HepG2 (cell line): Measurements from ENCODE around the gene CD7. TPM values are rescaled to one million over a fixed set of nuclear protein-coding genes. Genes with fewer than 3 reads are reported as not detected.

ENCODE experiments used
- ATAC-seq: fragments of 200-7000 bp; cut with Tn5 transposase; 3 replicates; pipeline ENCODE4 v1.9.1; 2020; ENCODE audit warnings: mild to moderate bottlenecking, moderate library complexity
- BruUV-seq: library from RNA; stranded (reverse); fragments of 400-500 nt; replicated peaks from 2 replicates; lab custom pipeline; 2021; lab: Mats Ljungman, UMichigan
- CTCF ChIA-PET: fragments of 300-600 bp; formaldehyde crosslinking; extraction: SDS; loops from one replicate; lab custom pipeline; 2021; ENCODE audit warnings: low total read pairs, inconsistent platforms, low intra/inter-chr PET ratio; lab: Yijun Ruan, JAX
- POLR2A ChIA-PET: fragments of 350-600 bp; sonication (Branson Sonifier 250); formaldehyde crosslinking; loops from one replicate; lab custom pipeline; 2020; ENCODE audit warnings: antibody characterized with exemption, inconsistent platforms; lab: Yijun Ruan, JAX
- DNase-seq: peaks from one replicate; pipeline ENCODE4 v3.0.0-alpha.2; 2015; ENCODE audit warnings: low spot score
- FAIRE-seq: peaks from 3 replicates; lab custom pipeline; 2011; peaks lifted over from hg19 to GRCh38; lab: Jason Lieb, UNC
- H2AFZ ChIP-seq: one replicate; pipeline ENCODE4 v1.6.1; 2011; ENCODE audit warnings: low read length, inconsistent platforms
- H3K27ac ChIP-seq: fragments of 300-600 bp; 3 replicates; pipeline ENCODE4 v1.8.0; 2011; ENCODE audit warnings: mixed run types, mild to moderate bottlenecking, mixed read lengths, low read length, inconsistent platforms; ENCODE audit not compliant: insufficient read depth; ENCODE audit errors: extremely low read length
- H3K27me3 ChIP-seq, 2 experiments: fragments of 200-600 bp in 1 of 2; 2 replicates in 1 of 2; 3 replicates in 1 of 2; pipeline versions ENCODE4 v1.6.0 to v1.8.0; 2011; ENCODE audit warnings: low read length in 2 of 2, mild to moderate bottlenecking in 2 of 2, moderate library complexity in 2 of 2, inconsistent platforms in 1 of 2; ENCODE audit not compliant: insufficient read depth in 2 of 2, control insufficient read depth in 1 of 2
- H3K36me3 ChIP-seq, 2 experiments: fragments of 200-600 bp in 1 of 2; replicated peaks in 1 of 2; 2 replicates in 1 of 2; 3 replicates in 1 of 2; pipeline versions ENCODE4 v1.5.1 to v1.8.0; 2011; ENCODE audit warnings: low read length in 2 of 2, inconsistent platforms in 1 of 2; ENCODE audit not compliant: insufficient read depth in 2 of 2, control insufficient read depth in 1 of 2
- H3K4me1 ChIP-seq: 2 replicates; pipeline ENCODE4 v1.5.1; 2012; ENCODE audit warnings: low read length, inconsistent platforms; ENCODE audit not compliant: insufficient read depth
- H3K4me2 ChIP-seq: 2 replicates; pipeline ENCODE4 v1.6.0; 2011; ENCODE audit warnings: low read depth, low read length, inconsistent platforms
- H3K4me3 ChIP-seq, 3 experiments: fragments of 200-600 bp in 1 of 3; sonication (generic), shearing (Covaris generic) in 1 of 3; replicated peaks in 1 of 3; 2 replicates each; pipeline ENCODE4 v1.5.1; 2011 to 2016; ENCODE audit warnings: low read length in 3 of 3, inconsistent platforms in 2 of 3, low read depth in 2 of 3, mild to moderate bottlenecking in 2 of 3, control low read depth in 1 of 3, mixed read lengths in 1 of 3; ENCODE audit not compliant: insufficient read depth in 1 of 3
- H3K79me2 ChIP-seq: one replicate; pipeline ENCODE4 v1.6.1; 2011; ENCODE audit warnings: low read length, inconsistent platforms; ENCODE audit not compliant: insufficient read depth
- H3K9ac ChIP-seq: 2 replicates; pipeline ENCODE4 v1.6.0; 2011; ENCODE audit warnings: mild to moderate bottlenecking, low read depth, low read length, inconsistent platforms; ENCODE audit not compliant: insufficient read depth
- H3K9me3 ChIP-seq: 2 replicates; pipeline ENCODE4 v1.5.1; 2012; ENCODE audit warnings: mild to moderate bottlenecking, low read length
- H4K20me1 ChIP-seq: 2 replicates; pipeline ENCODE4 v1.6.0; 2011; ENCODE audit warnings: inconsistent platforms, mild to moderate bottlenecking, low read length, moderate library complexity; ENCODE audit not compliant: insufficient read depth
- AKAP8 ChIP-seq: sonication (generic); formaldehyde crosslinking; IDR thresholded peaks from 2 replicates; pipeline ENCODE4 v1.5.1; 2020; ENCODE audit warnings: mild to moderate bottlenecking, missing genetic modification reagents
- ARNTL ChIP-seq: sonication (generic); formaldehyde crosslinking; IDR thresholded peaks from 2 replicates; pipeline ENCODE4 v1.4.0; 2020; ENCODE audit warnings: mild to moderate bottlenecking, missing genetic modification reagents
- FOXP4 ChIP-seq: sonication (generic); formaldehyde crosslinking; IDR thresholded peaks from 2 replicates; pipeline ENCODE4 v1.4.0; 2020; ENCODE audit warnings: missing genetic modification reagents
- RBM22 ChIP-seq: fragments of 200-400 bp; formaldehyde crosslinking; optimal IDR thresholded peaks from 2 replicates; pipeline ENCODE3; 2017; ENCODE audit warnings: mild to moderate bottlenecking, low read length, moderate library complexity
- RNF2 ChIP-seq: fragments of 450-650 bp; conservative IDR thresholded peaks from 2 replicates; pipeline ENCODE4 v1.6.1; 2016; ENCODE audit warnings: low read depth
- SALL1 ChIP-seq: sonication (generic); formaldehyde crosslinking; IDR thresholded peaks from 2 replicates; pipeline ENCODE4 v1.8.0; 2022; ENCODE audit warnings: mild to moderate bottlenecking, missing genetic modification reagents
- TFDP2 ChIP-seq: sonication (generic); formaldehyde crosslinking; IDR thresholded peaks from 2 replicates; pipeline ENCODE4 v1.4.0; 2020; ENCODE audit warnings: missing genetic modification reagents
- ZBTB38 ChIP-seq: sonication (generic); formaldehyde crosslinking; IDR thresholded peaks from 2 replicates; pipeline ENCODE4 v1.5.1; 2020; ENCODE audit warnings: mild to moderate bottlenecking, missing genetic modification reagents
- ZEB1 ChIP-seq: IDR thresholded peaks from 2 replicates; pipeline ENCODE4 v1.6.1; 2012; ENCODE audit warnings: mild to moderate bottlenecking, low read depth, inconsistent platforms; ENCODE audit not compliant: insufficient replicate concordance
- ZNF101 ChIP-seq: sonication (generic); formaldehyde crosslinking; IDR thresholded peaks from 2 replicates; pipeline ENCODE4 v1.4.0; 2020; ENCODE audit warnings: mild to moderate bottlenecking, low read depth, missing genetic modification reagents, borderline replicate concordance
- ZNF251 ChIP-seq: sonication (generic); formaldehyde crosslinking; IDR thresholded peaks from 2 replicates; pipeline ENCODE4 v1.9.0; 2021; ENCODE audit warnings: mild to moderate bottlenecking, missing genetic modification reagents
- ZNF550 ChIP-seq: sonication (generic); formaldehyde crosslinking; IDR thresholded peaks from 2 replicates; pipeline ENCODE4 v1.4.0; 2020; ENCODE audit warnings: mild to moderate bottlenecking, missing genetic modification reagents, borderline replicate concordance
- ZNF619 ChIP-seq: sonication (generic); formaldehyde crosslinking; IDR thresholded peaks from 2 replicates; pipeline ENCODE4 v1.4.0; 2020; ENCODE audit warnings: mild to moderate bottlenecking, missing genetic modification reagents
- ZNF687 ChIP-seq: sonication (generic); formaldehyde crosslinking; IDR thresholded peaks from 2 replicates; pipeline ENCODE4 v1.5.1; 2020; ENCODE audit warnings: mild to moderate bottlenecking, missing genetic modification reagents, moderate library complexity
- ZNF75D ChIP-seq: sonication (generic); formaldehyde crosslinking; IDR thresholded peaks from 2 replicates; pipeline ENCODE4 v1.8.1; 2023; ENCODE audit warnings: missing genetic modification reagents, mild to moderate bottlenecking, borderline replicate concordance
- ZNF761 ChIP-seq: sonication (generic); formaldehyde crosslinking; conservative IDR thresholded peaks from 2 replicates; pipeline ENCODE4 v1.4.0; 2020; ENCODE audit warnings: mild to moderate bottlenecking, missing genetic modification reagents
- WGBS: methylation state at CpG from one replicate; pipeline ENCODE4 v1.1.6; 2017; ENCODE audit warnings: low lambda C conversion rate; 5-methylcytosine and 5-hydroxymethylcytosine counted together
- in situ Hi-C: cut with HindIII; loops from 2 replicates; pipeline ENCODE4 v1.10.0; 2017; ENCODE audit warnings: low pct_unique_long_range_greater_than_20kb; ENCODE audit not compliant: extremely low pct_ligation_motif_present
- intact Hi-C: fragments of 100-400 bp; cut with micrococcal nuclease; formaldehyde crosslinking; loops from one replicate; pipeline ENCODE4 v1.10.0; 2022; ENCODE audit not compliant: unreplicated experiment
- polyA plus RNA-seq, 8 experiments: library from polyadenylated mRNA; depleted of rRNA in 3 of 8; stranded (reverse) in 7 of 8; unstranded in 1 of 8; fragments of >200 nt; fragmentation: Illumina TruSeq in 4 of 8; extraction: Trizol in 4 of 8; gene quantifications; 2 replicates each; pipeline versions ENCODE4 v1.2.1 to v1.2.3, GENCODE V29; 2011 to 2016; ENCODE audit warnings: low read depth in 4 of 8, missing spikeins in 1 of 8, mixed read lengths in 1 of 8; ENCODE audit not compliant: insufficient read depth in 1 of 8
- total RNA-seq, 5 experiments: library from RNA; depleted of rRNA; stranded (reverse); fragments of >200 nt; fragmentation: Illumina TruSeq; extraction: Trizol; gene quantifications; 2 replicates each; pipeline ENCODE4 v1.2.3, GENCODE V29; 2016; ENCODE audit warnings: low read depth in 1 of 5

Gene CD7
- total and polyA plus RNA-seq, 2 of the 13 experiments (the other 11 are each of a cell fraction or from before 2014, with no cell fraction given) = 67.6 to 76.4 TPM

GRCh38 chr17:82350182-82351030 lies 33.0 kb upstream of the CD7 start:
- H2AFZ ChIP-seq = no peak overlapping the region
- DNase-seq (no peak), FAIRE-seq (no peak), ATAC-seq (no peak)
- in situ Hi-C loops (loop anchor here (5.0 to 10.0 kb wide), 3 partner anchors 37 to 204 kb away; no protein-coding TSS in a partner anchor), intact Hi-C loops (loop anchor here (2.0 to 5.0 kb wide), 3 partner anchors 37 to 202 kb away; no protein-coding TSS in a partner anchor)
- H3K27ac ChIP-seq = peak overlapping the region; percentile 4
- H3K4me2 ChIP-seq = no peak overlapping the region
- H3K9me3 ChIP-seq = no peaks in the 10 kb centered on the region
- no peak overlapping the region for H3K4me3 ChIP-seq
- POLR2A ChIA-PET = interaction anchor here (0.9 to 2.4 kb wide), 15 partner anchors 8 to 194 kb away, joined by 3 to 11 read pairs (median 4); no protein-coding TSS in a partner anchor
- H3K9ac ChIP-seq = no peak overlapping the region
- no peaks in the 10 kb centered on the region for H3K27me3 ChIP-seq
- no peaks in the 10 kb centered on the region for H3K36me3 ChIP-seq
- H3K79me2 ChIP-seq = peaks cover 3% of the 10 kb centered on the region
- BruUV-seq = no TSS peak
- CTCF ChIA-PET = interaction anchor here (1.7 to 5.1 kb wide), 2 partner anchors 64 to 204 kb away, joined by 5 to 41 read pairs; no protein-coding TSS in a partner anchor
- WGBS = 86% methylated on average over 16 of the region's 28 CpGs
- H3K4me1 ChIP-seq = peaks cover 94% of the 10 kb centered on the region
- no peaks in the 10 kb centered on the region for H4K20me1 ChIP-seq
- TF ChIP-seq AKAP8 = no peak
- TF ChIP-seq SALL1 (CRISPR knock-in tag) = peak; percentile 19; the same call in 1 of the 2 replicates
- TF ChIP-seq ZNF687 (CRISPR knock-in tag) = 0 out of 2 replicates have a peak, but pooled peaks have one; percentile 24
- no peak for TF ChIP-seq TFDP2
- TF ChIP-seq ZNF101 (CRISPR knock-in tag) = no peak
- TF ChIP-seq ZNF550 (CRISPR knock-in tag) = no peak
- TF ChIP-seq ZBTB38 = no peak
- TF ChIP-seq ZEB1 = no peak
- no peak for TF ChIP-seq ARNTL (CRISPR knock-in tag)
- no peak for TF ChIP-seq ZNF619 (CRISPR knock-in tag)
- no peak for TF ChIP-seq RBM22
- no peak for TF ChIP-seq ZNF761 (CRISPR knock-in tag)
- TF ChIP-seq ZNF251 (CRISPR knock-in tag) = no peak
- no peak for TF ChIP-seq RNF2
- TF ChIP-seq ZNF75D (CRISPR knock-in tag) = no peak
- TF ChIP-seq FOXP4 (CRISPR knock-in tag) = no peak
